Gastrocnemius medialis (tissue), 4 donors: ENCODE data around the gene KCNQ5. TPM values are rescaled to one million over a fixed set of nuclear protein-coding genes. Genes with fewer than 3 reads are reported as not detected.

Experiments
- ATAC-seq, 2 donors: fragments of 150-250 bp; one replicate each; pipeline ENCODE4 v1.9.1; 2016
- DNase-seq, 2 donors: peaks; one replicate each; pipeline ENCODE4 v3.0.0-alpha.2; 2019
- H3K27ac ChIP-seq, 4 donors: fragments of 200-600 bp; sonication (generic); 1 replicate in 1 of 4; 2 replicates in 3 of 4; pipeline ENCODE4 v1.5.1; 2016 to 2018; ENCODE audit warnings: mild to moderate bottlenecking in 2 of 4, moderate library complexity in 1 of 4
- H3K27me3 ChIP-seq, 3 donors: fragments of 200-600 bp; sonication (generic) in 2 of 3; 1 replicate in 1 of 3; 2 replicates in 2 of 3; pipeline versions ENCODE4 v1.5.1 to v1.6.0; 2016 to 2019; ENCODE audit warnings: mild to moderate bottlenecking in 1 of 3, moderate library complexity in 1 of 3
- H3K36me3 ChIP-seq, 2 donors: fragments of 200-600 bp; sonication (generic) in 1 of 2; one replicate each; pipeline ENCODE4 v1.5.1; 2017 to 2018
- H3K4me1 ChIP-seq, 2 donors: fragments of 200-600 bp; sonication (generic) in 1 of 2; one replicate each; pipeline ENCODE4 v1.5.1; 2016 to 2017; ENCODE audit warnings: mild to moderate bottlenecking in 2 of 2
- H3K4me3 ChIP-seq, 4 donors: fragments of 200-600 bp; sonication (generic) in 3 of 4; 1 replicate in 1 of 4; 2 replicates in 3 of 4; pipeline ENCODE4 v1.5.1; 2016 to 2019; ENCODE audit warnings: mild to moderate bottlenecking in 2 of 4
- H3K9me3 ChIP-seq, 3 donors: fragments of 200-600 bp; sonication (generic) in 2 of 3; 1 replicate in 1 of 3; 2 replicates in 2 of 3; pipeline ENCODE4 v1.5.1; 2016 to 2019
- POLR2A ChIP-seq, 2 donors: fragments of 450-650 bp; IDR thresholded peaks; one replicate each; pipeline ENCODE4 v1.6.1; 2017; ENCODE audit warnings: antibody characterized with exemption in 2 of 2, mild to moderate bottlenecking in 2 of 2, moderate library complexity in 2 of 2
- in situ Hi-C, 4 donors: fragments of 200-750 bp; cut with MboI; loops; one replicate each; pipeline versions ENCODE4 v1.15.0 to v1.8.0; 2017; ENCODE audit warnings: low sequenced_read_pairs in 4 of 4
- intact Hi-C: fragments of 100-400 bp; cut with DNase I; formaldehyde crosslinking; loops from one replicate; pipeline ENCODE4 v1.15.1; 2023; ENCODE audit warnings: low total_unique reads
- total RNA-seq, 4 donors: library from RNA; depleted of rRNA; stranded (reverse); fragments of >200 nt; gene quantifications; one replicate each; pipeline versions ENCODE4 v1.1.0 to v1.2.3, GENCODE V29; 2016
- TF ChIP-seq, protein P1 (sequence below), 5 experiments: fragments of 450-650 bp in 3 of 5; fragments of 200-600 bp in 2 of 5; sonication (generic) in 2 of 5; IDR thresholded peaks in 4 of 5; conservative IDR thresholded peaks in 1 of 5; 1 replicate in 4 of 5; 2 replicates in 1 of 5; pipeline ENCODE4 v1.5.1; 2016 to 2019; ENCODE audit warnings: antibody characterized with exemption in 5 of 5, mild to moderate bottlenecking in 3 of 5, moderate library complexity in 3 of 5

Gene KCNQ5
- total RNA-seq, 4 donors from 2014 or later: 5.3 to 19.3 (median 15.1) TPM

DNA sequence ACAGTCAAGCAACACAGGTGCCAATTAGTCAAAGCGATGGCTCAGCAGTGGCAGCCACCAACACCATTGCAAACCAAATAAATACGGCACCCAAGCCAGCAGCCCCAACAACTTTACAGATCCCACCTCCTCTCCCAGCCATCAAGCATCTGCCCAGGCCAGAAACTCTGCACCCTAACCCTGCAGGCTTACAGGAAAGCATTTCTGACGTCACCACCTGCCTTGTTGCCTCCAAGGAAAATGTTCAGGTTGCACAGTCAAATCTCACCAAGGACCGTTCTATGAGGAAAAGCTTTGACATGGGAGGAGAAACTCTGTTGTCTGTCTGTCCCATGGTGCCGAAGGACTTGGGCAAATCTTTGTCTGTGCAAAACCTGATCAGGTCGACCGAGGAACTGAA, 572.9 kb downstream of the KCNQ5 start:
- ATAC-seq: no peak
- no peak for DNase-seq
- Histone ChIP-seq H3K36me3 (peaks cover 0 to 18% of the 10 kb centered on the region in 2 donors), H3K27ac (no peak overlapping the region), H3K4me1 (peaks cover 0 to 4% of the 10 kb centered on the region in 2 donors), H3K9me3 (no peaks in the 10 kb centered on the region), H3K4me3 (no peak overlapping the region), H3K27me3 (no peaks in the 10 kb centered on the region)
- TF ChIP-seq, protein P1, sequence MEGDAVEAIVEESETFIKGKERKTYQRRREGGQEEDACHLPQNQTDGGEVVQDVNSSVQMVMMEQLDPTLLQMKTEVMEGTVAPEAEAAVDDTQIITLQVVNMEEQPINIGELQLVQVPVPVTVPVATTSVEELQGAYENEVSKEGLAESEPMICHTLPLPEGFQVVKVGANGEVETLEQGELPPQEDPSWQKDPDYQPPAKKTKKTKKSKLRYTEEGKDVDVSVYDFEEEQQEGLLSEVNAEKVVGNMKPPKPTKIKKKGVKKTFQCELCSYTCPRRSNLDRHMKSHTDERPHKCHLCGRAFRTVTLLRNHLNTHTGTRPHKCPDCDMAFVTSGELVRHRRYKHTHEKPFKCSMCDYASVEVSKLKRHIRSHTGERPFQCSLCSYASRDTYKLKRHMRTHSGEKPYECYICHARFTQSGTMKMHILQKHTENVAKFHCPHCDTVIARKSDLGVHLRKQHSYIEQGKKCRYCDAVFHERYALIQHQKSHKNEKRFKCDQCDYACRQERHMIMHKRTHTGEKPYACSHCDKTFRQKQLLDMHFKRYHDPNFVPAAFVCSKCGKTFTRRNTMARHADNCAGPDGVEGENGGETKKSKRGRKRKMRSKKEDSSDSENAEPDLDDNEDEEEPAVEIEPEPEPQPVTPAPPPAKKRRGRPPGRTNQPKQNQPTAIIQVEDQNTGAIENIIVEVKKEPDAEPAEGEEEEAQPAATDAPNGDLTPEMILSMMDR (IDR thresholded peaks at IDR 0.05 in 4 of 5, conservative IDR thresholded peaks at IDR 0.05 in 1 of 5): no peak
- no peak for TF ChIP-seq POLR2A (IDR thresholded peaks at IDR 0.05)
- intact Hi-C loops: no loop called here
- in situ Hi-C loops: no loop called here

DNA sequence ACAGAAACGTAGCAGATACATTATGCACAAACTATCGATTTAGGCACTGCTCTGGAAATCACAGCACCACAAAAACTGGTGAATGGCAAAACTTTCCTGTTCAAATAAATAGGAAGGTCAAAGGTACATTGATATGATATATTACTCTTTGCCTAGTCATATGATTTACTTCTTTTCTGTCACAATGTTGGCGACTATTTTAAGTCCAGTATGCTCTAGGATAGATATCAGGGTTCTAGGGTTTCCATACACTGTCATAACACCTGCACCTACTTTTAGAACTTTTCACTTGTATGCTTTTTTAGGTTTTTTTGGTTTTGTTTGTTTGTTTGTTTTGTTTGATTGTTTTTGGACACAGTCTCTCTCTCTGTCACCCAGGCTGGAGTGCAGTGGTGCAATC, 578.4 kb downstream of the KCNQ5 start:
- H3K4me1 ChIP-seq: peaks cover 0 to 8% of the 10 kb centered on the region in 2 donors
- H3K27me3 ChIP-seq: no peaks in the 10 kb centered on the region
- ATAC-seq (no peak), DNase-seq (no peak)
- peaks cover 0 to 10% of the 10 kb centered on the region in 2 donors for H3K36me3 ChIP-seq
- H3K27ac ChIP-seq: no peak overlapping the region
- intact Hi-C loops: no loop called here
- no peaks in the 10 kb centered on the region for H3K9me3 ChIP-seq
- no peak for TF ChIP-seq POLR2A (IDR thresholded peaks at IDR 0.05)
- TF ChIP-seq, protein P1 (IDR thresholded peaks at IDR 0.05 in 4 of 5, conservative IDR thresholded peaks at IDR 0.05 in 1 of 5): no peak
- H3K4me3 ChIP-seq: no peak overlapping the region
- in situ Hi-C loops: no loop called here

DNA sequence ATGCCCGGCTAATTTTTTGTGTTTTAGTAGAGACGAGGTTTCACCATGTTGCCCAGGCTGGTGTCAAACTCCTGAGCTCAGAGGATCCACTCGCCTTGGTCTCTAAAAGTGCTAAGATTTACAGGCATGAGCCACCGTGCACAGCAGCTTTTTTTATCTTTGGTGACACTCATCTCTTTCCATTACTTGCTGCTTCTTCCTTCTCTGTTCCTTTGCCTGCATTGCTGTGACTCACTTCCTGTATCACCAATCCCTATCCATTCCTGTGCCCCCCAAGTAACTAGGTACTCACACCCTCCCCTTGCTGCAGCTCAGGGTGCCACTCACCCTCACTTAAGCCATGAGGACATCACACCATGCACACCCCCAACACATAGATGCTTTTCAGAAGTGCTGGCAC, 578.9 kb downstream of the KCNQ5 start:
- no peaks in the 10 kb centered on the region for H3K27me3 ChIP-seq
- H3K27ac ChIP-seq: no peak overlapping the region
- peaks cover 0 to 5% of the 10 kb centered on the region in 2 donors for H3K36me3 ChIP-seq
- intact Hi-C loops: no loop called here
- in situ Hi-C loops: no loop called here
- no peak for TF ChIP-seq POLR2A (IDR thresholded peaks at IDR 0.05)
- TF ChIP-seq, protein P1 (IDR thresholded peaks at IDR 0.05 in 4 of 5, conservative IDR thresholded peaks at IDR 0.05 in 1 of 5): no peak
- no peak overlapping the region for H3K4me3 ChIP-seq
- DNase-seq (no peak), ATAC-seq (no peak)
- H3K4me1 ChIP-seq: peaks cover 0 to 8% of the 10 kb centered on the region in 2 donors
- no peaks in the 10 kb centered on the region for H3K9me3 ChIP-seq

DNA sequence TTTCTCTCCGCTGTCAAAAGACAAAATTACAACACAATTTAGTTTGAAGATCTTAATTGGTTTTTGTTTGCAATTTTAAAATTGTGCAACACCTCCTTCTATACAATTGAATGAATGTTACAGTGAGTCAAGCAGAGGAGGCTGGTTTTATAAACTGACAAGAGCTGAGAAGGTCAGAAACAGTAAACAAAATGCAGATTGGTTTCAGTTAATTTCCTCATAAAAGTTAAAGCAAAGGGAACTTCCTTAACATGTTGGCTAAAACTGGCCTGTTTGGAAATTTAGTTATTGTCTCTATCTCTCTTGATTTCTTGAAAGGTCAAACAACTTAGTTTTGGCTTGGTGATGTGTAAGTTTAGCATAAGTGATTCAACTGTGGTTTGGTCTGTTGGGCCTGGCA, 581.2 kb downstream of the KCNQ5 start:
- in situ Hi-C loops: no loop called here
- DNase-seq (no peak), ATAC-seq (no peak)
- TF ChIP-seq, protein P1 (IDR thresholded peaks at IDR 0.05 in 4 of 5, conservative IDR thresholded peaks at IDR 0.05 in 1 of 5): no peak
- no peak for TF ChIP-seq POLR2A (IDR thresholded peaks at IDR 0.05)
- Histone ChIP-seq H3K9me3 (no peaks in the 10 kb centered on the region), H3K4me3 (no peak overlapping the region), H3K27ac (no peak overlapping the region), H3K36me3 (no peaks in the 10 kb centered on the region), H3K27me3 (no peaks in the 10 kb centered on the region), H3K4me1 (peaks cover 0 to 8% of the 10 kb centered on the region in 2 donors)
- intact Hi-C loops: no loop called here

DNA sequence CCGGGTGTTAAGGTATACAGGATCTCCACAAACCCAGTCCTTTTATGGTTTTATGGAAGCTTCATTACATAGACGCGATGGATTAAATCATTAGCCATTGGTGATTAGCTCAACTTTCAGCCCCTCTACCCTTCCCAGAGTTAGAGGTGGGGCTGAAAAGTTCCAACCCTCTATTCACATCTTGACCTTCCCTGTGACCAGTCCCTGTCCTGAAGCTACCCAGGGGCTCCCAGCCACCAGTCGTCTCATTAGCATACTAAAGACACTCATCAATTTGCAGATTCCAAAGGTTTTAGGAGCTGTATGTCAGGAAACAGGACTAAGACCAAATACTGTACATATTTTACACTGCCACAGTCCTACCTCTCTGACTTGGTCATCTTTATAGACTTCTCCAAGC, 582.4 kb downstream of the KCNQ5 start:
- Histone ChIP-seq H3K27me3 (no peaks in the 10 kb centered on the region), H3K9me3 (no peaks in the 10 kb centered on the region), H3K4me1 (peaks cover 0 to 7% of the 10 kb centered on the region in 2 donors), H3K27ac (no peak overlapping the region), H3K36me3 (no peaks in the 10 kb centered on the region), H3K4me3 (no peak overlapping the region)
- TF ChIP-seq POLR2A (IDR thresholded peaks at IDR 0.05): no peak
- TF ChIP-seq, protein P1 (IDR thresholded peaks at IDR 0.05 in 4 of 5, conservative IDR thresholded peaks at IDR 0.05 in 1 of 5): no peak
- DNase-seq: no peak
- ATAC-seq: no peak
- intact Hi-C loops (no loop called here), in situ Hi-C loops (no loop called here)
